ENCODE results near the gene S1PR2.
A peak's percentile ranks its signal among the peaks of the same experiment; 100 is the strongest.
"Not testable (repeated sequence)": the region's sequence is repeated elsewhere in the genome, so short reads cannot be mapped to it uniquely, and the experiment has no call there.

S1PR2 gene

GRCh38 chr19:10190026-10190425 lies 41.1 kb downstream of the S1PR2 start:
- no peak for DNase-seq

- DNase-seq: no peak
These were observed 41.5 kb downstream of the S1PR2 start for GRCh38 chr19:10189616-10190015.

- DNase-seq: no peak
These were observed 43.8 kb downstream of the S1PR2 start for GRCh38 chr19:10187315-10187714.

GRCh38 chr19:10184636-10185035 lies 46.5 kb downstream of the S1PR2 start:
- no peak for DNase-seq

GRCh38 chr19:10183926-10184325 lies 47.2 kb downstream of the S1PR2 start:
- DNase-seq: no peak

- no peak for DNase-seq
These were observed 48.3 kb downstream of the S1PR2 start for GRCh38 chr19:10182847-10183246.

GRCh38 chr19:10182076-10182475 lies 49.1 kb downstream of the S1PR2 start:
- peak; percentile 31 to 72 (median 54) for DNase-seq

GRCh38 chr19:10180459-10180858 lies 50.7 kb downstream of the S1PR2 start:
- DNase-seq: no peak

- DNase-seq: not testable (repeated sequence)
These were observed 51.1 kb downstream of the S1PR2 start for GRCh38 chr19:10180024-10180423.

- no peak for DNase-seq
These were observed 57.6 kb downstream of the S1PR2 start for GRCh38 chr19:10173527-10173926.
